ENCODE results near the gene LGR6. TPM values are rescaled to one million over a fixed set of nuclear protein-coding genes. Genes with fewer than 3 reads are reported as not detected.

Gene LGR6
- total and polyA plus RNA-seq, 10 of the 15 experiments (the other 5 are each of a cell fraction or from before 2014, with no cell fraction given), result not detected

GRCh38 chr1:202234331-202235002 is 40.9 kb downstream of the LGR6 start:
- no peaks in the 10 kb centered on the region for H4K20me1 ChIP-seq (ENCODE audit: control insufficient read depth, insufficient read depth)
- no peak for DNase-seq (ENCODE audit: low read depth, low spot score)
- in situ Hi-C loops (cut with MboI) (no loop called here), intact Hi-C loops (cut with micrococcal nuclease; ENCODE audit: unreplicated experiment) (loop anchor here (5.0 kb wide), 1 partner anchor 42 kb away; the partner anchor contains the start of gene LGR6)
- H3K79me2 ChIP-seq (ENCODE audit: control insufficient read depth, insufficient read depth, low read length), result no peaks in the 10 kb centered on the region
- no peak for TF ChIP-seq EZH2 (IDR thresholded peaks at IDR 0.05; ENCODE audit: borderline replicate concordance, control insufficient read depth, low read depth, low read length)
- TF ChIP-seq NR2F1 (conservative IDR thresholded peaks at IDR 0.05), result no peak
- TF ChIP-seq CHD1 (IDR thresholded peaks at IDR 0.05; ENCODE audit: low read depth, low read length), result no peak
- no peak for TF ChIP-seq RELB (IDR thresholded peaks at IDR 0.05; ENCODE audit: low read depth)
- TF ChIP-seq POLR2A (IDR thresholded peaks at IDR 0.05; ENCODE audit: low read depth, low read length), result no peak
- no peak for TF ChIP-seq CBFB (IDR thresholded peaks at IDR 0.05; ENCODE audit: low read depth)
- TF ChIP-seq FOXK2 (IDR thresholded peaks at IDR 0.05), result no peak
- TF ChIP-seq ZNF622 (IDR thresholded peaks at IDR 0.05), result no peak
- no peak for TF ChIP-seq RUNX3 (IDR thresholded peaks at IDR 0.05; ENCODE audit: low read length)
- no peak for TF ChIP-seq TBL1XR1 (IDR thresholded peaks at IDR 0.05; ENCODE audit: low read depth, low read length)
- no peak overlapping the region for H3K27ac ChIP-seq (ENCODE audit: control insufficient read depth, insufficient read depth)
- H3K9ac ChIP-seq (ENCODE audit: control insufficient read depth, insufficient read depth, low read length), result no peak overlapping the region
- FAIRE-seq, result no peak
- no peaks in the 10 kb centered on the region for H3K36me3 ChIP-seq (ENCODE audit: control insufficient read depth in 2 of 2, insufficient read depth in 2 of 2, low read length in 1 of 2)
- no peaks in the 10 kb centered on the region; a peak in 1 of 4 replicates for H3K27me3 ChIP-seq (replicated peaks in 1 of 2; ENCODE audit: control insufficient read depth in 2 of 2, insufficient read depth in 2 of 2, low read length in 1 of 2)
- H3K4me1 ChIP-seq (ENCODE audit: control insufficient read depth, insufficient read depth, low read length), result peaks cover 3% of the 10 kb centered on the region; the same call in 1 of the 2 replicates
- no peak overlapping the region for H3K4me2 ChIP-seq (ENCODE audit: control insufficient read depth, insufficient read depth)
- ChIA-PET POLR2A (no interaction called here), CTCF (interaction anchor here (0.5 to 1.0 kb wide), 3 partner anchors 99 to 365 kb away, joined by 3 read pairs; no protein-coding TSS in a partner anchor), RAD21 (ENCODE audit: unreplicated experiment) (no interaction called here), SMC1A (ENCODE audit: uncharacterized antibody, unreplicated experiment) (no interaction called here)
- H2AFZ ChIP-seq (ENCODE audit: control insufficient read depth, low read depth, low read length), result no peak overlapping the region
- no peak for ATAC-seq
- 12% methylated on average over 3 of the region's 3 CpGs for WGBS (ENCODE audit: insufficient coverage, insufficient replicate concordance, low lambda C conversion rate, missing lambda C conversion rate)
- H3K4me3 ChIP-seq, result no peak overlapping the region
- no peaks in the 10 kb centered on the region for H3K9me3 ChIP-seq (replicated peaks; ENCODE audit: control insufficient read depth, insufficient read depth, low read length)
- BruUV-seq (replicated peaks), result no TSS peak
